HG02852 (cell line): ENCODE results near the gene PSG1.
"Not testable (repeated sequence)": the region's sequence is repeated elsewhere in the genome, so short reads cannot be mapped to it uniquely, and the experiment has no call there.

Experiments
- ATAC-seq: cut with Tn5 transposase; IDR thresholded peaks from one replicate; pipeline ENCODE4 v1.9.1; 2021; ENCODE audit warnings: mild to moderate bottlenecking, moderate library complexity; ENCODE audit not compliant: unreplicated experiment

Gene PSG1

DNA sequence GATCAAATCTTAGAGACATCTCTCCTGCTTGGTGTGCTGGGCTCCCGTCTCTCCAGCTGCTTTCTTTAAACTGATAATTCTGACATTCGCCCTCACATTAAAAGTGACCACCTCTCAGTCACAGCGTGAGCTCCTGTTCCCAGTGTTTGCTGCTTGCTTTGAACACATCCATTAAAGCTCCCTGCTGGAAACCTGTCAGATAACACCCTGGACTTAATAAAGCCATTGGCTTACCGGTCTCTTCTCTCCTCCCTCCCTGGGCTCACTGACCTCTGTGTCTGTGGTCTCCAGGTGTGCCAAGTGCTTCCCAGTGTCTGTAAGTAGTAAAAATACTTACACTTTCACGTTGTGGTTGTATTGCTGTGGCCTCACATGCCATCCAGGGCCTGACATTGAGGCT lies 2.5 kb upstream of the PSG1 start:
- not testable (repeated sequence) for ATAC-seq

- ATAC-seq = not testable (repeated sequence)
Observed at GRCh38 chr19:42881279-42881678, 1.8 kb upstream of the PSG1 start.

GRCh38 chr19:42880621-42881020 lies 1.1 kb upstream of the PSG1 start:
- not testable (repeated sequence) for ATAC-seq

GRCh38 chr19:42876596-42876995 lies 2.9 kb downstream of the PSG1 start:
- not testable (repeated sequence) for ATAC-seq

GRCh38 chr19:42875881-42876280 lies 3.6 kb downstream of the PSG1 start:
- not testable (repeated sequence) for ATAC-seq

GRCh38 chr19:42874901-42875813 lies 4.4 kb downstream of the PSG1 start:
- ATAC-seq = not testable (repeated sequence)

- not testable (repeated sequence) for ATAC-seq
Observed at GRCh38 chr19:42874136-42874535, 5.4 kb downstream of the PSG1 start.

DNA sequence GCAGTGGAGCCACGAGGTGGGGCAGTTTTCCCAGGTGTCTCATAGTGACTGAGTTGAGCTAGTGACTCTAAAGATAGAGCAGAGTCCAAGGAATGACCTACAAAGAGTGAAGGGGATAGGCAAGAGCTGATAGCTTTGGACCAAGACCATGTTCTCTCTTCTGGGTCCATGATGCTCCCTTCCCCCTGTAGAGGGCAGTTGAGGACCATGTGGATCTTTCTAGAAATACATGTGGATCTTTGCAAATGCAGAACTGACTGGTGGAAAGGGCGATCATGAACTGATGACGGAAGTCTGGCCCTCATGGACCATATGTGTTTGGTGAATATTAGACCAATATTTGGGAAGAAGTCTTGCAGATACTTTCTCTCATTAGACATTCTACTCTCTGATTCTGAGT lies 6.9 kb downstream of the PSG1 start:
- no peak for ATAC-seq

DNA sequence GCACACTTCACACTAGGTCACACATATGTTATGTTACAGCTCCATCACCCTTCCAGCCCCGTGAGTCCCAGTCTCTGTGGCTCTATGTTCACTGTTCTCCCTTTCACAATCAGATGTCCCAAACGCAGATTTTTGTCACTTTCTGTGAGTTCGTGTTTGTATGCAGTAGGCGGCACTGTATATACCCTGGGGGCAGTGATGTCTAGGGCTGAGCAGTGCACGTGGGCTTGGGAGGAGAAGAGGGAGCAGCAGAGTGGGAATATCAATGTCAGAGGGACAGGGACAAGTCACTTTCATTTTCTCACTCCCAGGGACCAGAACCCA lies 22.0 kb downstream of the PSG1 start:
- ATAC-seq = no peak

DNA sequence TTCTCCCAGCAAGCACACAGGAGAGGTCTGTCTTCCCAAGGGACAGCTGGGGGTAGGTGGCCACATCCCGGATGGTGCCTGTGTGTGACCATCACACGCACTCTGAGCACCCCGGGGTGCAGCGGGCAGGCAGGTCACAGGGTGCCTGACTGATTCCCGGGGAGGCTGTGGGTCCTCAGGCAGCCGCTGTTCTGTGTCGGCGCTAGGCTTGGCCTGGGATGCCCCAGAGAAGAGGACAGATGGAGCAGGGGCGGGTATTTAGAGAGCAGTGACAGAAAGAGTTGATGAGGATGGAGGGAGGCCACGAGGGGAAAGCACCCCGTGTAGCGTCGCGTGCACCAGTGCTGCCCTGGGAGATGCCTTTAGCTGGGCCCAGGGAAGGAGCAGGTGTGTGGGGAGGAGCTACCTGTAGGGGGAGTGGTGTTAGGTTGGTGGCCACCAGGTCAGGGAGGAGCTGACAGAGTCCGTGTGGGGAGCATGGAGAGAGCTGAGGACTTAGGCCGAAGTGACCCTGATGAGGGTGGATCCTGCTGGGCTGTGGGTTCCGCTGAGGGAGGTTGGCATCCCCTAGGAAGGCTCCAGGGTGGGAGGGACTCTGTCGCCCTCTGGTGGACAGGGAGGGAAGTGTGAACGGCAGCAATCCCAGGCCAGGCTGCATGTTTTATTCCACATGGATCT lies 22.5 kb downstream of the PSG1 start:
- ATAC-seq = not testable (repeated sequence)

DNA sequence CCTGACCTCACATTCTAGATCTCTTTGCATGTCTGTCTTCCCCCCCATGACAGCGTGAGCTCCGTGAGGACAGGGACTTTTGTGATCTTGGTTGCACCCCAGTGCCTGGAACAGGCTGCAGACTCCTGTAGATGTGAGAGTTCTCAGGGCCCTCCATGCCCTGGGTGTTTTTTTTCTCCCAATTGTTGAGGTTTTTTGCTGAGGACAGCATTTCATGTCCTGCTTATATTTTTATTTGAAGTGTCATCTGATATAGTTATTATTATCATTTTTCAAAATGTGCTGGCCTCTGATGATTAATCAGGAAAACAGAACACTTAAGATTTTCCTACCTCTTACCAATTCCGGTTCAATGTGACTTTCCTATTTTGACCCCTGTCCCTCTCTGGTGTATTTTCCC lies 24.8 kb downstream of the PSG1 start:
- ATAC-seq = not testable (repeated sequence)

DNA sequence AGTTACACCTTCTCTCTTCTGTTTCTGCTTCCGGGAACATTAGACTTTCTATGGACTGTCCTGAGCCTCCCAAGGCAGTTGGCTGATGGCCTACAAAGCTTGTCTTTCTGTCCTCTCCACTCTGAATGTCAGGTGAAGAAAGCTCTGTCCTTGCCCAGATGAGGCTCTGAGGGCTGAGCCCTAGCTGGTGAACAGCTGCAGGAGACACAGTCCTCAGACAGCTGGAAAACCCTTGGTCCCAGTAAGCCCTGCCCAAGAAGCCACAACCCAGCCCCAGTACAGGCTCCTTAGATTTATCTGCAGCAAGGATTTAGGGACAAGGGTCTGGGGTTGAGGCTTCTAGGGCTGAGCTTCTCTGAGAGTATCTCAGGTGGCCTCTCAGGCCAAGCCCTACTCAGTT lies 26.3 kb downstream of the PSG1 start:
- not testable (repeated sequence) for ATAC-seq

DNA sequence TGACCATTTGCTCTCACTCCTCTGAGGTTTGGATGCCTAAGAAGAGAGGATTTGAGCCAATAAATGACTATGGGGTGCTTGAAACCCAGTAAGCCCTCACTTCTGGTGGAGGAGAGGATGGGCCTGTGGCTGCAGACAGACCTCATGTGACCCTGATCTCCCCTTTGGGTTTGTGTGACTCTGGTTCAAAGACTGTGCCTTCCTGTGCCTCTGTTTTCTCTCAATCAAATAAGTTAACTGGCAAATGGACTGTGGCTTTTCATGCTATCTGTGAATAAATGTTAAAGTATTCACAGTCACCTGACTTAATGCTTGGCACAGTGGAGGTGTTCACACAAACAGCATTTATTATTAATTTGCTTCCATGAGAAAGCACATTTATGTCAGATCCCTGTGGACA lies 26.7 kb downstream of the PSG1 start:
- ATAC-seq = not testable (repeated sequence)

DNA sequence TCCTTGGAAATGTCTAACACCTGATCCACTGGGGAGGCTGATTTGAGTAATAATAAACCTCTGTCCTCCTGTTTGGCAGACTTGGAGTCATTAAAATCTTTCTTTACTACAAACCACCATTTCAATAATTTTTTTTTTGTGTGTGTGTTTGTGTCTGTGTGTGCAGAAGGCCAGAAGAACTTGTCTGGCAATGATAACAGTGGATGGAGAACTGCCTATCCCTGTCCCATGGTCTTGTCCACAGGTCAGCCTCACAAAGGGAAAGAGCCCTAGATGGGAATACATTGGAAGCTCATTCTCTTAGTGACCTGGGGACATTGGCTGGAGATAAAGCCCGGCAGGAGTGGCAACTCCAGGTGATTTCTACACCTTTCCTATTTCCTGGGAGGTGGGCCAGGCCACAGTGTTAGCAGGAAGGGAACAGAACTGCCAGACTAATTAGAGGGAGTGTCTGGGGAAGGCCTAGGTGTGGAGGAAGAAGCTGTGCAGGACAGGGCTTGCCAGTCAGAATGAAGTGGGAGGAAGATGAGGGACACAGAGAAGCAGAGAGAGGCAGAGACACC lies 27.7 kb downstream of the PSG1 start:
- not testable (repeated sequence) for ATAC-seq

DNA sequence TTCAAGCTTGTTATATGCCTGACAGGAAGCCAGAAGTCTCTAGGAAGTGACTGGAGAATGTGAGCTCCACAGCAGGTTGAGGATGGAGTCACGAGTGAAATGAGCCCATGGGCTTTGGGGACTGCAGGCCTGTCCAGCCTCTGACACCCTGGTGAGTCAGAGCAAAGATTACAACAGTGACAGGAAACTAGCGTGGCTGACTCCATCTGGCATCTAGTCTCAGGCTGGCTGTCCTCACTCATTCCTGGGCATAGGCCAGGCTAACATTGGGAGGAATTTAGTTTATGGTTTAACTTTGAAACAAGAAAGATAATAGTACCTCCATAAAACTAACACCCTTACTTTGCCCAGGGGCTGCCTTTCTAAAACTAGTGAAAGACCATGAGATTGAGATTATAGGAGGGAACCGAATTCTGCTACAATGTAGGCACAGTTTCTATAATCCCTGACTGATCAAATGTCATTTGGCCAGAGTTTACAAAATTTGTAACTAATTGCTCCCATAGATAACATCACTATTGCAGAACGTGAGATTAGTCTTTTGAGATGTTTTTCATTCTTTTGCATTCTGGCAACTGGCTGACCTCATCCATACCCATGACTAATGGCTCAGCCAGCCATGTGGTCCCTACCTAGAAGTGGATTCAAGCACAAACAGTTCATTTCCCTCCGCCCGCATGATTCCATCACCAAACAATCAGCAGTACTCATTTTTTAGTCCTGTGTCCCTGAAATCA lies 28.4 kb downstream of the PSG1 start:
- ATAC-seq = no peak

DNA sequence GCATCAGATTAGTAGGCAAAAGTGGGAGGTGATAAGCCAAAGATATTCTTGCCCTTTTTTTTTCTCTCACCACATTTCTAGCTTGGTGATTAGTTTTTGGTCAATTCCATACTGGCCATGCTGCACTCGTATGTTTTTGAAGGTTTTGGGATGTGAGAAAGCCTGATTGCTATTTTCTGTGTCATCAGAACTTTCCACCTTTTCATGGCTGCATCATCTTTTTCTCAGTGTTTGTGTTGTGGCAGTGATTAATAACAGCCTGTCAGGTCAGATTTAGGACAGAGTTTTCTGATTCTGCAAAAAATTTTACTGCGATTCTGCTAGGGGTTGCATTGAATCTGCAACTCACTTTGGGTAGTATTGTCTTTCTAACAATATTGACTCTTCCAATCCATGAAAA lies 32.9 kb downstream of the PSG1 start:
- ATAC-seq = no peak

GRCh38 chr19:42843631-42844030 lies 35.9 kb downstream of the PSG1 start:
- not testable (repeated sequence) for ATAC-seq

GRCh38 chr19:42832746-42833442 lies 46.6 kb downstream of the PSG1 start:
- not testable (repeated sequence) for ATAC-seq

- not testable (repeated sequence) for ATAC-seq
Observed at GRCh38 chr19:42832023-42832680, 47.4 kb downstream of the PSG1 start.
